HG03571 (cell line): ENCODE results near the gene CCDC92B.

Experiments used
- ATAC-seq: cut with Tn5 transposase; IDR thresholded peaks from one replicate; pipeline ENCODE4 v1.9.1; 2021; ENCODE audit not compliant: unreplicated experiment

The CCDC92B gene

DNA sequence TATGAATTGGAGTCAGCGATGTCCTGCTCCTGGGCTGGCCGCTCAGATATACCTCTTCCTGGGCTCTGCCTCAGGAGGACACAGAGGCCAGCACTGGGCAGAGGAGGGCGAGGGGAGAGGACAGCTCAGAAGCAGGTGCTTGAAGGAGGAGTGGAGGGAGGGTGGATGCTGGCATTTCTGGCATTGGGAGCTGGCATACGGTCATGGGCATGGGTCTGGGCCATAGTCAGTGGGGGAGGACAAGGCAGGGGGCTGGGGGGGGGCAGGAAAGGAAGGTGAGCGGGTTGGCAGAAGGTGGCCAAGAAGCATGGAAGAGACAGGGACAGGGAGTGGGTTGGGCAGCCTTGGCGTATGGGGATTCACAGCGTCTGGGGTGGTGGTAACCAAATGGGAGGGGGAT is 30.1 kb upstream of the CCDC92B start:
- no peak for ATAC-seq

DNA sequence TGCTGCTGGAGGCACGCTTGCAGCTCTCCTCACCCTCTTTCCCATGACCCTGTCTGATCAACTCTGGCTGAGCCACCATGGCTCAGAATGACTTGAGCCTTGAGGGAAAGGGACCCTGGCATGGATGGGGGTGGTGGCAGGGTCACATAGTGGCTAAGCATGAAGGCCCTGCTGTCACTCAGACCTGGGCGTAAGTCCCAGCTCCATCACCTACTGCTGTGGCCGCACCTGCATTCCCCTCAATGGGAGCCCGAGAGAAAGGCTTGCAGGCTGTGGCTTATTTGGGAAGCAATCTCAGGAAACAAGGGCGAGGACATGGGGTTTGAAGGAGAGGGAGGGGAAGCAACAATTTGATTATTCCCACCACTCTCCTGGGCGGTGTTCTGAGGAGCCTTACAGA is 29.0 kb upstream of the CCDC92B start:
- ATAC-seq, result no peak

DNA sequence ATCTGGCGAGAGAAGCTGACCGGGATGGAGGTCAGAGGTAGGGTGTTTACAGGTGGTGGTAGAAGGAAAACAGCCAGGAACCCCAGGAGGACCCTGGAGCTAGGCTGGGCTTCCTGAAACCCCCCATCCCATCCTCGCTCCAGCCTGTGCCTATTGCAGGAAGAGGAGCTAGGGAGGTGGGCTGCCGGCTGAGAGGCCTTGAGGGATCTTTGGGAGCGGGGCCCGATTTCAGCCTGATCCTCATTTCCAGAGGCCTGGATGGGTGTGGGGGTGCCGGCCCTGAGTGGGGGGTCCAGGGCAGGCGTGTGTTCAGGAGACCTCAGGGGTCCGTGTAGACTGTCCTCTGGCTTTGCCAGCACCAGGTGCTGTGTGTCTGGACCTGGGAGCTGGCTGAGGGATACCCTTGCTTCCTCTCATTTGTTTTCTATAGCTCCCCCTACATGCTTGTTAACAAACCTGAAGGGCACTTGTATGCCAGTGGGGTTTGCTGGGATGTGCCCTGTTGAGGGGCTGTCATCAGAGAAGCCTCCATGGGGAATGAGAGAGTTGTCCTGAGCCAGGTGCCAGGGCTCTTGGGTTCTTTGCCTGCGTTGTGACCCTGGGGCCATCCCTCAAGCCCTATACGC is 27.9 kb upstream of the CCDC92B start:
- no peak for ATAC-seq

DNA sequence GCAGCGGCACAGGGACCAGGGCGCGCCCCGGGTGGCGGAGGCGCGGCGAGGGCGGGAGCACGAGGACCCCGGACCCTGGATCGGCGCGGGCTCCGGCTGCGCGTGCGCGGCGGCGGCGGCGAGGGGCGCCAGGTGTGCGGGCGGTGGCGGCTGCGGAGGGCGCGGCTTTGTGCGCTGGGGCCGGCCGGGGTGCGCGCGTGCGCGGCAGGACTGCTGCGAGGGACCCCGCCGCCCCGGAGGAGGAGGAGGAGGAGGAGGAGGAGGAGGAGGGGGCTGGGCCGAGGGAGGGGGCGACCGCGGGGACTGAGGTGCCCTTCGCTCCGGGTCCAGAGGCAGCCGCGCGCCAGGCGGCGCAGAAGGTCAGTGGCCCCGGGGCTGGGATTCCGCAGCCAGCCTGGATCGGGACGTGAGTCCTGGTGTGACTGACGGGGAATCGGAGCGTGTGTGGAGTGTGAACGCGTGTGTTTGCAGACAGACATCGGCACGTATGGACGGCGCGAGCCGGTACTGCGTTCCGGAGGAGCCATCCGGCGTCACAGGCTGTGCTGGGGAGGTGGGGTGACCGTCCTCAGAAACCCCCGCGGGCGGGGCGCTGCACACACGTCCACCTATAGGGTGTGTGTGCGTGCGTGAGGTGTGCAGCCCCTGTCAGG is 27.3 kb upstream of the CCDC92B start:
- no peak for ATAC-seq

DNA sequence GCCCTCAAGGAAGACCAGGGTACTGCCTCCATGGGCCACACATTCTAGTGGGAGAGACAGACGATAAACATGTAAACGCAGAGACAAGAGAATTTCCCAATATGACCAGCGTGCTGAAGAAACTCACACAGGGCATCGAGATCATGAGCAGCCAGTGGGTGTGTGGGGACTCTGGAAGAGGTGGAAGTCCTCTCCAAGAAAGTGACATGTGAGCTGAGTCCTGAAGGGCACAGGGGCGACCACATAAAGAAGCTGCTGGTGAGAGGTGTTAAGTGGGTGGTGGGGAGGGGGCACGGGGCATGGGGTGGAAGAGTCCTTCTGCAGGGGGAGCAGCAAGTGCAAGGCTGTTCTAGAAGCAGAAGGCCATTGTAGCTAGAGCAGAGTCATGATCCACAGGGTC is 25.8 kb upstream of the CCDC92B start:
- no peak for ATAC-seq

DNA sequence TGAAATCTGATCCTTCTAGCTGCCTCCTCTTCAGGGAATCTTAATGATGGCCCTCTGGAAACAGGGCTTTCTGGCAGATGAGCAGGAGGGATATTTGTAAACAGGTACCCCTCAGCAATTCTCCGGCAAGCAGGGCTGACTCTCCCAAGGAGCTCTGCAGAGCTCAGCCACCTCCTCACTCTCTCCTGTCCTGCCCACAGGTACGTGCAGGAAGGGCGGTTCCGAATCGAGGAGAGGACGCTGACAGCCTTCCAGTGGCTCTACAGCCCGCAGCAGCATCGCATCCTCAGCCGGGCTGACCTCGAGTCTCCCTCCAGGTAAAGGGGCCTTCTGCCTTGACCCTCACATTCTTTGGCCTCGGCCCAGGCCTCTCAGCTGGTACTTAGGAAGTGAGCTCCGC is 20.7 kb upstream of the CCDC92B start:
- ATAC-seq, result no peak

DNA sequence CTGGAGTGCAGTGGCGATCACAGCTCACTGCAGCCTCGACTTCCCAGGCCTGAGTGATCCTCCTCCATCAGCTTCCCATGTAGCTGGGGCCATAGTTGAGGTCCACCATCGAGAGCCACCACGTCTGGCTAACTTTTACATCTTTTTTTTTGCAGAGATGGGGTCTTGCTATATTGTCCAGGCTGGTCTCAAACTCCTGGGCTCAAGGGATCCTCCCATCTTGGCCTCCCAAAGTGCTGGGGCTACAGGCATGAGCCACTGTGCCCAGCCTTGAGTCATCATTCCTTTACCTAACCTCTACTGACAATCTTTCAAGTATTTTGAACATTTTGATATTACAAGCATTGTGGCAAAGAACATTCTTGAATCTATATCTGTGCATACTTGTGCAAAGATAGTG is 9.4 kb upstream of the CCDC92B start:
- ATAC-seq, result no peak

DNA sequence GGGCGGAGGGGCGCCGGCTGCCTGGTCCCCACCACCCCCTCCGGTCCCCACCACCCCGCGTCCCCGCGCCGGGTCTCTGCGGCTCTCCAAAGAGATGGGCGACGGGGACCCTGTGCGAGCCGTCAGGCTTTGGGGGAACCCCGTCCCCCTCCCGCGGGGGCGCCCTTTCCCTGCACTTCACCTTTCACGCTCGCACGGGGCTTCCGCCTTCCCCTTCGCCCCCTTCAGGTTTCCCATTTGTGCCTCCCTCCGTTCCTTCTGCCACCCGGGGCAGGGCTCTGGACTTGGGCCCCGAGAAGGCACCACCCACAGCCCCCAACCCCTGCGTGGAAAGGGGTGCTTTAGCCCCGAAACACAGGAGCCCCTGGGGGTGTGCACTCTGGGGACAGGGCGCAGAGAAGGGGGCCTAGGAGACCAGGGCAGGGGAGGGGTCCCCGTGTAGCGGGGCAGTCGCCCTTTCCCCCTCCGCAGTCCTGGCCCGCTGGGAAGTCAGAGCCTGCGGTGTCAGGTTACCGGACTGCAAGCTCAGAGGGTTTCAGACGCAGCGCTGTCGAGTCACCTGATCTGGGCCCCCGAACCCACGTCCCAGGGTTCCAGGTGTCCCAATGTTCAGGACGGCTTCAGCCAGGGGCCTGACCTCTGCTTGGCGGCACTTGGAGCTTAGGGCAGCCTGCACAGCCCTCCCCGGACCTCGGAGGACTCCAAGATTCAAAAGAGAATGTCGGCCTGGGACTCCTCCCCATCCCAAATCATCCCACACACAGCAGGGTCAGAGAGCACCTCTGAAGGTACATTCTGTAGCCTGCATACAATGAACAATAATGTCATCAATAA is 6.7 kb upstream of the CCDC92B start:
- ATAC-seq, result no peak

DNA sequence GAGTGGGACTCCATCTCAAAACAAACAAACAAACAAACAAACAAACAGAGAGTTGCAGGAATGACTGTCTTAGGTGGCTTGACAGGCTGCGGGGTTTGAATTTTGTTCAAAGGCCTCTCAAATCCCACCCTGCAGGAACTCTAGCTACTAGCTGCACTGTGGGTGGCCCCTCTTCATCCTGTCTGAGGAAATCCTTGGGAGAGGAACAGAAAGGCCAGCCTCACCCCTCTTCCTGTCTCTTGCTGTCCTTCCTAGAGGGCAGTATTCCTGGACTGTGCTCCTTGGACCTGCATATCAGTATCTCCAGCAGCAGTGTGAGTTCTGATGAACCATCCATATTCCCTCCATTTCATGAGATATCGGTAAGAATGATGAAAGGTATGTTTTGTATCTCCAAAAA is 2.0 kb upstream of the CCDC92B start:
- no peak for ATAC-seq

DNA sequence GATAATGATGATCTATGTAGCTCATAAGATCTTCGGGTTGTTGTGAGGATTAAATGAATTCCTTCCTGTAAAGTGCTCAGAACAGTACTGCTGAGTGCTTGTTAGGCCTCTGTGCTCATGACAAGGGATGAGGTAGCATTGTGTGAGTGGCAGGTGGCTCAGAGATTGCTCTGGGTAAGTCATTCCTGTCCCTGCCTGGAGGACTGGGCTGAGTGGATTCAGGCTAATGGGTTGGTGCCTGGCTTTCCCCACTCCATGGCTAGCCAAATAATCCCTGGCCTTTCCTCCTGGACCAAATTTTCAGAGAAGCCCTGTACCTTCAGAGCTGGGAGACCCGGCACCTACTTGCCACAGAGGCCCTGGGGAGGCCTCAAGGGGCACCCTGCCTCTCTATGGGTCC is 1.3 kb upstream of the CCDC92B start:
- ATAC-seq, result no peak

DNA sequence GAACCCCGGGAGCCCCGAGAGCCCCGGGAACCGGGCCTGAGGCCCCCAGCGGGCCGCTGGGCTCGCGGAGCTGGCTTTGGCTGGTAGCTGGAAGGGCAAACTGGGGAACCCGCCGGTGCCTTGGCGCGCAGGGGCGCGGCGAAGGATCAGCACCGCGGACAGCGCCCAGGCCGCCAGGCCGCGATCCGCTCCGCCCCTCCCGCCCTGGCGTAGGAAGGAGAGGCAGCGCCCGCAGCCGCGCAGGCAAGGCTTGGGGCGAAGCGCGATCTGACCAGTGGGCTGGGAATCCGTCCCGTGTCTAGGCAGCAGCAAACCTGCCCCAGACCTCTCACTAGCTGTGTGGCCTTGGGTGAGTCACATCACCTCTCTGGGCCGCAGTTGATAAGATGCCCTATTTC is 331 bp upstream of the CCDC92B start:
- no peak for ATAC-seq

DNA sequence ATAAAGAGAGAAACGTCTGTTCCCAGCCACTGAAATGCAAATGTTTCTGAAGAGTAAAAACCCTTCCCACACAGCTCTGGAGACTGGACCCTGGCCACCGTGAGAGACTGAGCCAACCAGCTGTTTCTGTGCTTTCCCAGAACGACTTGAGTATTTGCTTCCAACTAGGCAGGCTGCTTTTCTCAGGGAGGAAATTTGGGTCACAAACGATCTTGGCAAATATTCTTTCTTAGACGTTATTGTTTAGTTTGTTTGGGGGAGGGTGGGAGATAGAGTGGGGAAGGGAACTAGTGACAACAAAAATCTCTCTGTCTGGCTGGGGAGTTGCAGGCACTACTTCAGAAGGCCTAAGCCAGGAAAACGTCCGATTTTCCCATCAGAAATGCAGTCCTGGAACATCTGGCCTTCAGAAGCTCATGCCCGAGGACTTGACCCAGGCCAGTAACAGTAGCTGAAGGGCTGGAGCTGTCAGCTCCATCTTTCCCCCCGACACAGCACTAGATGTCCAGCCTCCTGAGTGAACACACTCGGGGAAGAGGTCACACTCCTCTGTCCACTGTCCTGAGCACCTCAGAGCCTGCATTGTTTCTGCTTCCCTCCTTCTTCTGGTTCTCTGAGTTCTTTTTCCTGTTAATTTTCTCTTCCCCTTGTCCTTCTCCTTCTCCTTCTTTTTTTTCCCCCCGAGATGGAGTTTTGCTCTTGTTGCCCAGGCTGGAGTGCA is 4.0 kb downstream of the CCDC92B start:
- no peak for ATAC-seq

DNA sequence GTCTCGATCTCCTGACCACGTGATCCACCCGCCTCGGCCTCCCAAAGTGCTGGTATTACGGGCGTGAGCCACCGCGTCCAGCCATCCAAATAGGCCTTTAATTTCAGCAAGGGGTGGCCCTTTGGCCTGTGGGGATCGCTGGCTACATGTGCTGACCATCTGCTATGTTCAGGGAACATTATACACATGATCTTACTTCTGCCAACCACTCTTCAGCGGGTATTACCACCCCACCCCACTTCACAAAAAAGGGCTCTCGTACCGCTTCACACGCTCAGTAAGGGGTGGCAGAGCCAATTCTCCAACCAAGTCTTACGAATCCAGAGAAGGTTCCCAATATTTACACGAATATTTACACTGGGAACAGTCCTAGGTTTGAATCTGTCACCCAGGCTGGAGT is 11.8 kb downstream of the CCDC92B start:
- no peak for ATAC-seq

DNA sequence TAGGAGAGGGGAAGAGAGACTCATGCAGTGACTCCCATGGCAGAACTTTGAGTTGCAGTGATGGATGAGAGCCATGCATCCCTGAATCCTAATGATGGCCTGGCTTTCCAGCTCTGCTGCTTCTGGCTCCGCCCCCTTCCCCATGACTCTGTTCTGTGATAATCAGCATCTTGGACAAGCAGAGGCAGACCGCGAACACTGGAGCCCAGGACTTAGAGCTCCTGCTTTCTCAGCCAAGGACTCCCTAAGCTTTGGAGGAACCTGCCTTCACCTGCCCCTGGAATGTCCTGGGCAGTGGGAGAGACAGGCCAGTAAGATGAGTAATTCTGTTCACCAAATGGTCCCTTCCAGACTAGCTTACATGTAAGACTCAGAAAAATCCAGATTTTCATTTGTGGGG is 12.5 kb downstream of the CCDC92B start:
- ATAC-seq, result no peak

DNA sequence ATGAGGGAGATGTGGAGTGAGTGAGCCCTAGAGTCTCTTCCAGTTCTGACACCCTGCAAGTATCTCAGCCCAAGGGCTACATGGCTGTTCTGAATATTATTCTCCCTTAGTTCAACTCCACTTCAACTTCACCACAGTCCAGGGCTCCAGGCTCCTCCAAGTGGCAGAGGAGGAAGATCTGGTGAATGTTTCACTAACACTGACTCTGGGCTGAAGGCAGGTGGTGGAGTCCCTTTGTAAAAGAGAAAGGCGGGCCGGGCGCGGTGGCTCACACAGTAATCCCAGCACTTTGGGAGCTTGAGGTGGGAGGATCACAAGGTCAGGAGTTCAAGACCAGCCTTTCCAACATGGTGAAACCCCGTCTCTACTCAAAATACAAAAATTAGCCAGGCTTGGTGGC is 13.6 kb downstream of the CCDC92B start:
- ATAC-seq, result no peak

DNA sequence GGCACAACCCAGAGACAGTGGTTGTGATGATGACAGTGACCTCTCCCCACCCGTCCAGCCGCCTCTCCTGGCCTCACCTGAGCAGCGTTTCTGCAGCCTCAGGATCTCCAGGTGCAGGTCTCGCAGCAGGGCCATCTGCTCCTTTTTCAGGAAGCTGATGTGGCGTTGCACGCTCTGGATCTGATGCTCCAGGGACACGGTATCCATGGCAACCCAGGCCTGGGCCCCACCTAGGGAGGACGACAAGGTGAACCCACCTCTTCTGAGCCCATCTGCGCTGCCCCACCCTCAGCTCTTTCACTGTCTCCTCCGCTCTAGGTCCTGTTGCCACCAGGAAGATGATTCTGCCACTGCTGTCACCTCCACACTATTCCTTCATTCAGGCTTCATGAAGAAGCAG is 14.5 kb downstream of the CCDC92B start:
- no peak for ATAC-seq

DNA sequence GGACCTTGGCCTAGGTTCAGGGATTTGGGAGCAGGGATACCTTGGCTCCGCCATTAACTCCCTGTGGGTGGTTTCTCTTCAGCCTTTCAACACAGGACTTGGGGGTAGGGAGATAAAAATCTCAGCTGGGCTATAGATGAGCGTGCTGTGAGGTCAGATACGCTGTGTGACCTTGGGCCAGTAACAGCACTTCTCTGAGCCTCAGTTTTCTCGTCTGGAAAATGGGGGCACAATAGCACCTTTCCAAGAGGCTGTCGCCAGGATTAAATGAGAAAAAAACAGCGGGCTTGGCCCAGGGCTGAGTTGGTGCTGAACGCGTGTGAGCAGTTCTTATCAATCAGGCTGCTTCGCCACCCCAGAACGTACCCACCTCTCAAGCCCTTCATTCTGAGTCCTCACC is 17.6 kb downstream of the CCDC92B start:
- ATAC-seq, result no peak

DNA sequence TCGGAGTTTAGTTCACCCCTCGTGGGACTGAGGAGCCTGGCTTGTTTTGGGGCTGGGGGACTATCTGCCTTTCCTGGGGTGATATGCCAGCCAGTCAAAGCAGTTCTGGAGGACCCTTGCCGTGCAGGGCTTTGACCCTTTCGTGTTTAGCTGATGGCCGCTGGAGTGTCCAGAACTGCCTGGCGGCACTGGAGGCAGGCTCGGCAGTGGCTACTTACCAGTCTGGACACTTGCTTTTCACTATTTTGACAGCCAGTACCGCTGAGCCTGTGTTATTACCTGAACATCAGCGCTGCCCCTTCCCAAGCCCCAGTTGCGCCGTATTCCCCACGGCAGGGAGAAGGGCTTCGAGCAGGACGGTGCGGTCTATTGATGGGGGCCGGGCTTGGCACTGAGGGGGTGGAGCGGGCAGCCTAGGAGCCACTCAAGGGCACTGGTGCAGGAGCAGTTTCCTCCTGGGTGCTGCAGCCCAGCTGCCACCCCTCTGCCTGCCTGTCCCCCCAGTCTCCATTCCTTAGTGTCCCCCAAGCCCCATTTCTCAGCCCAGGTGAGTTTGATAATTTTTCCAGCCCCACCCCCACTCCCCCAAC is 18.6 kb downstream of the CCDC92B start:
- no peak for ATAC-seq

DNA sequence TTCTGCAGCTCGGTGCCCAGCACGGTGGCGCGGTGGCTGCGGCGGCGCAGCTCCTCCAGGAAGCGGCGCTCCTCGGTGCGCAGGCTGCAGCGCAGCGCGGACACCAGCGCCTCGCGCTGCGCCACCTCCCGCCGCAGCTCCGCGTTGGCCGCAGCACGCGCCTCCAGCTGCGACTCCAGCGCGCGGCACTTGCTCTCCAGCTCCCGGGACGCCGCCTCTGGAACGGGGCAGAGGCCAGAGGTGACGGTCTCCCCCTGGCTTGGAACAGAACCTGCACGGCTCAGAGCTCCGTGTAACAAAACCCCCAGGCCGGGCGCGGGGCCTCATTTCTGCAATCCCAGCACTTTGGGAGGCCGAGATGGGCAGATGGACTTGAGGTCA is 24.7 kb downstream of the CCDC92B start:
- ATAC-seq, result no peak

DNA sequence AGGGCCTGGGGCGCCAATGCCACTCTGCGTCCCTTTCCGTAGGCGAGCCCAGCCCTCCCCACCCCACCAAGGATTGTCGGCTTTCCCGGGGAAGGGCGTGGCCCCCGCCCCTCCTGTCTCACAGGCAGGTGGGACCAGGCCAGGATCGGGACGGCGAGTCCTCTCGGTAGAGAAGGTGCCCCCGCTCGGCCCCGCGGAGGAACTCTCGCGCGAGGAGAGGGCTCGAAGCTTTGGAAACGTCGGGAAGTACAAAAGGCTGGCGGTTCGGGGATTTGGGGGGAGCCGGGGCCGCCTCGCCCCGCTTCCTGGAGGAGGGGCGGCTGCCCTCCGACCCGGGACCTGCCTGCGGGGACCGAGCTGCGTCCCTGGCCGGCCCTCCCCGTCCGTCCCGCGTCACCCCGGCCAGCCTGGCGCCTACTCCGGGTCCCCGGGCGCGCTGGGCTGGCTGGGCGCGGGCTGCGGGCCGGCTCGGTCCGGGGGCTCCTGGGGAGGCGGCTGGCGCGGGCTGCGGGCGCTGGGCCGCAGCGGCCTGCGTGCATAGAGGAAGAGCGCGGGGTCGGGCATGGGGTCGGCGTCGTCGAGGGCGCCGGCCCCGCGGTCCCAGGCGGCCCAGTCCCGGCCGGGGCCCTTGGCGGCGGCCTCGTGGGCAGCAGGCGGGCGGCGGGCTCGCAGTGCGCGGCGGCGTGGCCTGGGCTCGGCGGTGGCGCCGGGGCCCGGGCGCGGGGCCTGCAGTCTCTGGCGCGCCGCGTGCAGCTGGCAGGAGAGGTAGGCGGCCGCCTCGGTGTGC is 25.3 kb downstream of the CCDC92B start:
- ATAC-seq, result no peak
